ENCODE results near the gene MNS1. TPM values are rescaled to one million over a fixed set of nuclear protein-coding genes. Genes with fewer than 3 reads are reported as not detected.
"Not testable (repeated sequence)": the region's sequence is repeated elsewhere in the genome, so short reads cannot be mapped to it uniquely, and the experiment has no call there.

MNS1 gene
- total RNA-seq, 3 donors from 2014 or later (not counting 1 experiment from before 2014, with no cell fraction given), result 0.52 TPM; not detected in 2

DNA sequence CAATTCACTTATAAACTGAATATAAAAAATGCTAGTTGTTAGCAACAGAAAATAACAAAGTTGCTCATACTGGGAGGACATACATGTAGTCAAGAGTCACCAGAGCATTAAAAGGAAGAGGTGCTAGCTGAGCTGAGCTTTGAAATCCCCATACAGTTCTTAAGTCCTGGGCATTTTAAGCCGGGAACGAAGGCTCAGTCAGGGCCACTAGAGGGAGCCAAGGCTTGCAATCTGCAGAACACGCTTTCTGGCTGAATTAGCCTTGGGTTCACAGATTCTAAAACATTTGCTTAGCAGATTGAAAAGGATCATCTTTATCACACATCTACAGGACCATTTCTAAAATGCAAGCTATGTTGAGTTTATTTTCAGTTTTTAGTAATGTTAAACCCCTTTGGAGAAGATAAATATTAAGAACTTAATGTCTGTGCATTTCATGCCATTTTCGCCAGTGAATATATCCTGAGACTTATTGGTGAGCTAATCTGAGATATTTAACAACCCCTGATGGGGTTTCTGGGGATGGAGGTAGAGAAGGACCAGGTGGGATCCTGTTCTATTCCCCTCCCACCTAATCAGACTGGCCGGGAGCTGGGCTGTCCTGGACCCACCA lies 26.3 kb upstream of the MNS1 start:
- H3K27me3 ChIP-seq (ENCODE audit: control insufficient read depth, insufficient read depth, low read length), result no peaks in the 10 kb centered on the region
- Mint-ChIP-seq H3K27ac (no peak overlapping the region), H3K36me3 (no peaks in the 10 kb centered on the region), H3K4me3 (no peak overlapping the region), H3K9me3 (no peaks in the 10 kb centered on the region), H3K27me3 (ENCODE audit: low read depth in 2 of 2) (peaks cover 6 to 8% of the 10 kb centered on the region in 2 donors), H3K4me1 (no peaks in the 10 kb centered on the region)
- DNase-seq (peak in 1 of 2 donors; percentile 73), ATAC-seq (peak in 2 of 3 donors; percentile 47 to 66)
- intact Hi-C loops (cut with micrococcal nuclease), result loop anchor here (10.0 kb wide), 2 partner anchors 374 to 724 kb away; no protein-coding TSS in a partner anchor
- TF ChIP-seq, protein P1, sequence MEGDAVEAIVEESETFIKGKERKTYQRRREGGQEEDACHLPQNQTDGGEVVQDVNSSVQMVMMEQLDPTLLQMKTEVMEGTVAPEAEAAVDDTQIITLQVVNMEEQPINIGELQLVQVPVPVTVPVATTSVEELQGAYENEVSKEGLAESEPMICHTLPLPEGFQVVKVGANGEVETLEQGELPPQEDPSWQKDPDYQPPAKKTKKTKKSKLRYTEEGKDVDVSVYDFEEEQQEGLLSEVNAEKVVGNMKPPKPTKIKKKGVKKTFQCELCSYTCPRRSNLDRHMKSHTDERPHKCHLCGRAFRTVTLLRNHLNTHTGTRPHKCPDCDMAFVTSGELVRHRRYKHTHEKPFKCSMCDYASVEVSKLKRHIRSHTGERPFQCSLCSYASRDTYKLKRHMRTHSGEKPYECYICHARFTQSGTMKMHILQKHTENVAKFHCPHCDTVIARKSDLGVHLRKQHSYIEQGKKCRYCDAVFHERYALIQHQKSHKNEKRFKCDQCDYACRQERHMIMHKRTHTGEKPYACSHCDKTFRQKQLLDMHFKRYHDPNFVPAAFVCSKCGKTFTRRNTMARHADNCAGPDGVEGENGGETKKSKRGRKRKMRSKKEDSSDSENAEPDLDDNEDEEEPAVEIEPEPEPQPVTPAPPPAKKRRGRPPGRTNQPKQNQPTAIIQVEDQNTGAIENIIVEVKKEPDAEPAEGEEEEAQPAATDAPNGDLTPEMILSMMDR (IDR thresholded peaks at IDR 0.05), result peak; percentile 69
- 31% methylated on average over 4 of the region's 5 CpGs for WGBS (ENCODE audit: insufficient coverage)
- H3K4me3 ChIP-seq (ENCODE audit: low read length), result no peak overlapping the region
- H3K9me3 ChIP-seq (ENCODE audit: control insufficient read depth, insufficient read depth, low read length), result no peaks in the 10 kb centered on the region
- no peaks in the 10 kb centered on the region for H3K4me1 ChIP-seq (ENCODE audit: control insufficient read depth, insufficient read depth, low read length)
- H3K27ac ChIP-seq (ENCODE audit: low read length), result no peak overlapping the region
- no peaks in the 10 kb centered on the region for H3K36me3 ChIP-seq (ENCODE audit: control insufficient read depth, insufficient read depth, low read length)

GRCh38 chr15:56490461-56490860 lies 25.5 kb upstream of the MNS1 start:
- H3K36me3 Mint-ChIP-seq, result no peaks in the 10 kb centered on the region
- H3K4me3 ChIP-seq (ENCODE audit: low read length), result no peak overlapping the region
- no peak overlapping the region for H3K27ac ChIP-seq (ENCODE audit: low read length)
- no peaks in the 10 kb centered on the region for H3K4me1 ChIP-seq (ENCODE audit: control insufficient read depth, insufficient read depth, low read length)
- no peaks in the 10 kb centered on the region for H3K36me3 ChIP-seq (ENCODE audit: control insufficient read depth, insufficient read depth, low read length)
- no peak for ATAC-seq
- H3K9me3 ChIP-seq (ENCODE audit: control insufficient read depth, insufficient read depth, low read length), result no peaks in the 10 kb centered on the region
- no peaks in the 10 kb centered on the region for H3K9me3 Mint-ChIP-seq
- H3K4me3 Mint-ChIP-seq, result no peak overlapping the region
- no peaks in the 10 kb centered on the region for H3K27me3 ChIP-seq (ENCODE audit: control insufficient read depth, insufficient read depth, low read length)
- H3K27me3 Mint-ChIP-seq (ENCODE audit: low read depth in 2 of 2), result peaks cover 6 to 8% of the 10 kb centered on the region in 2 donors
- intact Hi-C loops (cut with micrococcal nuclease), result loop anchor here (10.0 kb wide), 2 partner anchors 374 to 724 kb away; no protein-coding TSS in a partner anchor
- WGBS (ENCODE audit: insufficient coverage), result 87% methylated on average over 1 of the region's 1 CpG
- H3K27ac Mint-ChIP-seq, result no peak overlapping the region
- no peaks in the 10 kb centered on the region for H3K4me1 Mint-ChIP-seq
- DNase-seq, result no peak
- TF ChIP-seq, protein P1 (IDR thresholded peaks at IDR 0.05), result no peak

- H3K4me1 Mint-ChIP-seq; H3K36me3 Mint-ChIP-seq; DNase-seq; H3K9me3 Mint-ChIP-seq; H3K4me3 Mint-ChIP-seq; intact Hi-C loops (cut with micrococcal nuclease); H3K27ac Mint-ChIP-seq; ATAC-seq; H3K9me3 ChIP-seq (ENCODE audit: control insufficient read depth, insufficient read depth, low read length); H3K27me3 ChIP-seq (ENCODE audit: control insufficient read depth, insufficient read depth, low read length); H3K36me3 ChIP-seq (ENCODE audit: control insufficient read depth, insufficient read depth, low read length); H3K4me1 ChIP-seq (ENCODE audit: control insufficient read depth, insufficient read depth, low read length); H3K4me3 ChIP-seq (ENCODE audit: low read length); H3K27ac ChIP-seq (ENCODE audit: low read length); H3K27me3 Mint-ChIP-seq (ENCODE audit: low read depth in 2 of 2): not testable (repeated sequence)
- WGBS (ENCODE audit: insufficient coverage), result no CpG with 5 or more reads among the region's 2 CpGs
Observed at GRCh38 chr15:56486206-56486605, 21.3 kb upstream of the MNS1 start.

DNA sequence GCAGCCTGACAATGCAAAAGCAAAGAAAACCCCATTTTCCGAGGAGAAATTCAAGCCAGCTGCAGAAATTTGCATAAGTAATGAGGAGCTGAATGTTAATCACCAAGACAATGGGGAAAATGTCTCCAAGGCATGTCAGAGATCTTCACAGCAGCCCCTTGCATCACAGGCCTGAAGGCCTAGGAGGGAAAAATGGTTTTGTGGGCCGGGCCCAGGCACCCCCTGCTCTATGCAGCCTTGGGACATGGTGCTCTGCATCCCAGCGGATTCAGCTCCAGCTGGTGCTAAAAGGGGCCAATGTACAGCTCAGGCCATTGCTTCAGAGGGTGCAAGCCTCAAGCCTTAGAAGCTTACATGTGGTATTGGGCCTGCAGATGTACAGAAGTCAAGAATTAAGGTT lies 20.5 kb upstream of the MNS1 start:
- H3K9me3 ChIP-seq (ENCODE audit: control insufficient read depth, insufficient read depth, low read length); DNase-seq; H3K4me1 Mint-ChIP-seq; H3K27ac Mint-ChIP-seq; H3K27me3 Mint-ChIP-seq (ENCODE audit: low read depth in 2 of 2); H3K4me3 ChIP-seq (ENCODE audit: low read length); H3K36me3 ChIP-seq (ENCODE audit: control insufficient read depth, insufficient read depth, low read length); ATAC-seq; H3K4me3 Mint-ChIP-seq; H3K9me3 Mint-ChIP-seq; H3K36me3 Mint-ChIP-seq; H3K27me3 ChIP-seq (ENCODE audit: control insufficient read depth, insufficient read depth, low read length); H3K27ac ChIP-seq (ENCODE audit: low read length); intact Hi-C loops (cut with micrococcal nuclease); H3K4me1 ChIP-seq (ENCODE audit: control insufficient read depth, insufficient read depth, low read length): not testable (repeated sequence)
- 88% methylated on average over 3 of the region's 3 CpGs for WGBS (ENCODE audit: insufficient coverage)
